Right hindlimb (tissue), 1 donor: ENCODE results near the gene ABCD4.
"Not testable (repeated sequence)": the region's sequence is repeated elsewhere in the genome, so short reads cannot be mapped to it uniquely, and the experiment has no call there.

Experiments used
- DNase-seq: peaks from one replicate; pipeline ENCODE4 v3.0.0-alpha.2; 2018

Gene ABCD4

GRCh38 chr14:74301594-74302151 is 1.1 kb downstream of the ABCD4 start:
- DNase-seq: no peak

GRCh38 chr14:74299061-74299545 is 3.6 kb downstream of the ABCD4 start:
- no peak for DNase-seq

GRCh38 chr14:74297986-74298385 is 4.7 kb downstream of the ABCD4 start:
- DNase-seq: no peak

- no peak for DNase-seq
Measured at GRCh38 chr14:74296037-74296467, 6.7 kb downstream of the ABCD4 start.

GRCh38 chr14:74293606-74294005 is 9.1 kb downstream of the ABCD4 start:
- no peak for DNase-seq

GRCh38 chr14:74292061-74292460 is 10.7 kb downstream of the ABCD4 start:
- no peak for DNase-seq

GRCh38 chr14:74290415-74290814 is 12.3 kb downstream of the ABCD4 start:
- no peak for DNase-seq

GRCh38 chr14:74289801-74290200 is 12.9 kb downstream of the ABCD4 start:
- DNase-seq: no peak

GRCh38 chr14:74286736-74287135 is 16.0 kb downstream of the ABCD4 start:
- no peak for DNase-seq

- no peak for DNase-seq
Measured at GRCh38 chr14:74281069-74281468, 21.7 kb downstream of the ABCD4 start.

GRCh38 chr14:74278080-74278479 is 24.7 kb downstream of the ABCD4 start:
- no peak for DNase-seq

GRCh38 chr14:74275241-74275841 is 27.4 kb downstream of the ABCD4 start:
- DNase-seq: no peak

- DNase-seq: no peak
Measured at GRCh38 chr14:74271365-74271764, 31.4 kb downstream of the ABCD4 start.

- DNase-seq: not testable (repeated sequence)
Measured at GRCh38 chr14:74270382-74271177, 32.2 kb downstream of the ABCD4 start.

- DNase-seq: no peak
Measured at GRCh38 chr14:74267588-74267987, 35.1 kb downstream of the ABCD4 start.

GRCh38 chr14:74265301-74265965 is 37.3 kb downstream of the ABCD4 start:
- DNase-seq: no peak

- no peak for DNase-seq
Measured at GRCh38 chr14:74263921-74264320, 38.8 kb downstream of the ABCD4 start.

GRCh38 chr14:74263181-74263580 is 39.6 kb downstream of the ABCD4 start:
- no peak for DNase-seq

- no peak for DNase-seq
Measured at GRCh38 chr14:74262076-74262475, 40.7 kb downstream of the ABCD4 start.

GRCh38 chr14:74261288-74261687 is 41.4 kb downstream of the ABCD4 start:
- DNase-seq: no peak

GRCh38 chr14:74260525-74261233 is 42.1 kb downstream of the ABCD4 start:
- DNase-seq: no peak

- no peak for DNase-seq
Measured at GRCh38 chr14:74259513-74259912, 43.2 kb downstream of the ABCD4 start.

- no peak for DNase-seq
Measured at GRCh38 chr14:74258764-74259035, 44.0 kb downstream of the ABCD4 start.
